Melanocyte of skin (primary cell): ENCODE measurements around the gene DEFB126. TPM values are rescaled to one million over a fixed set of nuclear protein-coding genes. Genes with fewer than 3 reads are reported as not detected.

Experiments
- total RNA-seq, 2 donors: library from RNA; depleted of rRNA; stranded (reverse); fragments of >200 nt; gene quantifications; 2 replicates each; pipeline ENCODE4 v1.2.3, GENCODE V29; 2012

DEFB126 gene, protein sequence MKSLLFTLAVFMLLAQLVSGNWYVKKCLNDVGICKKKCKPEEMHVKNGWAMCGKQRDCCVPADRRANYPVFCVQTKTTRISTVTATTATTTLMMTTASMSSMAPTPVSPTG
- not detected for total RNA-seq

DNA sequence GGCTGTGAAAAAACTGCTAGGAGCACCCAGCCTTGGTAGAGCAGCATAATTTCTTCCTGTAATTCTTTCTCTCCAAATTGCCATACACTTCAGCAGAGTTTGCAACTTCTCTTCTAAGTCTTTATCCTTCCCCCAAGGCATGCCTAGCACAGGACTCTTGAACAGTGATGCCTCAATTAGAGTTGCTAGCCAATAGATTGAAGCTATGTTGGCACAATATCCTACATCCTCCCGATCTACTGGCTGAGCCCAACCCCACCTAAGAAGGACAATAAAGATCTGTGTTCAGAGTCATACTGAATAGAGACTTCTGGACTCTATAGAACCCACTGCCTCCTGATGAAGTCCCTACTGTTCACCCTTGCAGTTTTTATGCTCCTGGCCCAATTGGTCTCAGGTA is at the start of gene DEFB126:
TSS of gene DEFB126 (plus strand) at position 301 of the 400 bp plus-strand sequence. CDS start at position 340, 39 bp downstream.

DNA sequence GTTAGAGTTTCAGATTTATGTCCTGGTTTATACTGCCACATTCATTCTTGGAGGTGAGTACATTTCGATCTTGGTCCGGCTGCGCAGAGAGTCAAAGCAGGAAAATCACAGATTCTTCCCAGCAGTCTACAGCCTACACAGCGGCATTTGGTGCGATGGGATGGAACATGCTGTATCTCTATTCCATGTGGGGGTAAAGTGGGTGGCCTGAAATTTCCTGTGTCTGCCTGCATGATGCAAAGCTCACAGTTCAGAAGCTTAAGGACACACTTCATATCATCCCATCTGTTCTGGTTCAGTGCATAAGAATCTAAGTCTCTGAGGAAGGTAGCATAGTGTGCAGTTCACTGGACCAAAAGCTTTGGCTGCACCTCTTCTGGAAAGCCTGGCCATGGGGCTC is 14.8 kb downstream of the DEFB126 start, which contains the start of gene DEFB127:
TSS of gene DEFB127 (plus strand) at position 301 of the 400 bp plus-strand sequence. CDS start at position 392, 91 bp downstream.

DNA sequence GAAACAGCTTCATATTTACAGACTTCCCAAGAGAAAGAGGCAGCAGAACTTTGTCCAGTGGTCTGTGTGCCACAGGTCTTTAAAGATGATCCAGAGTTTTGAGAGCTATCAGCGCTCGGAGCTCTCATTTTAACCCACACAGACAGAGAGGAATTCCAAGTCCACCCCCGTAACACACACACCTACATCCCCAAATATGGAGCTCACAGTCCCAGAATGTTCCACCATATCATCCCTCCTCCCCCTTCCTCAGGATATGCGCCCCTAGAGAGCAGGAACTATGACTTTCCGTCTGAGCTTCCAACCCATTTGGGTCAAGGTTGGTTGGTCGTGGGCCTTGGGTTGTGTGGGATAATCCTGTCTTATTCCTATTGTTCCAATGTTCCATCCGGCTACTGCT is 47.2 kb downstream of the DEFB126 start, which contains the start of gene DEFB128:
TSS of gene DEFB128 (minus strand) at position 101 of the 400 bp plus-strand sequence. CDS start at position 13, 88 bp downstream.

Other genes with a start within 250 kb of the DEFB126 start
- not detected for gene DEFB125, start 54.9 kb upstream of the DEFB126 start, total RNA-seq
- gene DEFB127, start 14.9 kb downstream of the DEFB126 start, total RNA-seq: not detected
- not detected for gene DEFB128, start 47.1 kb downstream of the DEFB126 start, total RNA-seq
- under 1 TPM in 1 of 2 donors, not detected in 1; 0.34 TPM for gene DEFB129, start 84.7 kb downstream of the DEFB126 start, total RNA-seq
- gene DEFB132, start 115.1 kb downstream of the DEFB126 start, total RNA-seq: not detected
- 1 to 10 TPM; 2.8 to 3.7 TPM for gene C20orf96, start 148.2 kb downstream of the DEFB126 start, total RNA-seq
- gene ZCCHC3, start 155.0 kb downstream of the DEFB126 start, total RNA-seq: 10 to 100 TPM in 1 of 2 donors, 1 to 10 TPM in 1; 8.3 to 10.3 TPM
- 1 to 10 TPM; 6.2 to 6.7 TPM for gene SOX12, start 183.0 kb downstream of the DEFB126 start, total RNA-seq
- 10 to 100 TPM; 69.9 to 98.6 TPM for gene NRSN2, start 204.5 kb downstream of the DEFB126 start, total RNA-seq
- 10 to 100 TPM; 24.8 to 46.6 TPM for gene TRIB3, start 238.2 kb downstream of the DEFB126 start, total RNA-seq